ENCODE results near the gene PCP4. TPM values are rescaled to one million over a fixed set of nuclear protein-coding genes. Genes with fewer than 3 reads are reported as not detected.

The PCP4 gene
- total RNA-seq (2014; rRNA removed; shearing (Covaris generic)) = not detected in 2 replicates
- polyA plus RNA-seq (2014; cell fraction: nucleus; rRNA removed) = not detected in 2 replicates

GRCh38 chr21:39867198-39867650 lies at the start of gene PCP4:
Gene PCP4 (plus strand): TSS chr21:39867438. CDS start chr21:39867502, 64 bp downstream.
- DNase-seq (ENCODE audit: extremely low read depth, low read depth) = peak; percentile 12

GRCh38 chr21:39818557-39818956 lies 48.7 kb upstream of the PCP4 start:
- no peak for DNase-seq (ENCODE audit: extremely low read depth, low read depth)

- DNase-seq (ENCODE audit: extremely low read depth, low read depth) = no peak
These were observed 45.2 kb upstream of the PCP4 start for GRCh38 chr21:39822042-39822441.

- no peak for DNase-seq (ENCODE audit: extremely low read depth, low read depth)
These were observed 42.0 kb upstream of the PCP4 start for GRCh38 chr21:39825250-39825649.

- DNase-seq (ENCODE audit: extremely low read depth, low read depth) = no peak
These were observed 32.7 kb upstream of the PCP4 start for GRCh38 chr21:39834543-39834942.

- no peak for DNase-seq (ENCODE audit: extremely low read depth, low read depth)
These were observed 29.3 kb upstream of the PCP4 start for GRCh38 chr21:39837861-39838359.

- no peak for DNase-seq (ENCODE audit: extremely low read depth, low read depth)
These were observed 26.7 kb upstream of the PCP4 start for GRCh38 chr21:39840373-39841097.

- peak; percentile 6 for DNase-seq (ENCODE audit: extremely low read depth, low read depth)
These were observed 24.3 kb upstream of the PCP4 start for GRCh38 chr21:39842741-39843459.

- no peak for DNase-seq (ENCODE audit: extremely low read depth, low read depth)
These were observed 23.8 kb upstream of the PCP4 start for GRCh38 chr21:39843483-39843882.

GRCh38 chr21:39843916-39844315 lies 23.3 kb upstream of the PCP4 start:
- no peak for DNase-seq (ENCODE audit: extremely low read depth, low read depth)

GRCh38 chr21:39845571-39846130 lies 21.6 kb upstream of the PCP4 start:
- DNase-seq (ENCODE audit: extremely low read depth, low read depth) = no peak

- no peak for DNase-seq (ENCODE audit: extremely low read depth, low read depth)
These were observed 19.4 kb upstream of the PCP4 start for GRCh38 chr21:39847877-39848276.

- no peak for DNase-seq (ENCODE audit: extremely low read depth, low read depth)
These were observed 18.1 kb upstream of the PCP4 start for GRCh38 chr21:39849014-39849655.

GRCh38 chr21:39850333-39850732 lies 16.9 kb upstream of the PCP4 start:
- DNase-seq (ENCODE audit: extremely low read depth, low read depth) = no peak

GRCh38 chr21:39851002-39851618 lies 16.1 kb upstream of the PCP4 start:
- DNase-seq (ENCODE audit: extremely low read depth, low read depth) = no peak

- DNase-seq (ENCODE audit: extremely low read depth, low read depth) = no peak
These were observed 15.1 kb upstream of the PCP4 start for GRCh38 chr21:39852021-39852721.

GRCh38 chr21:39852726-39853500 lies 14.3 kb upstream of the PCP4 start:
- no peak for DNase-seq (ENCODE audit: extremely low read depth, low read depth)

GRCh38 chr21:39854572-39854971 lies 12.7 kb upstream of the PCP4 start:
- DNase-seq (ENCODE audit: extremely low read depth, low read depth) = no peak

- no peak for DNase-seq (ENCODE audit: extremely low read depth, low read depth)
These were observed 11.6 kb upstream of the PCP4 start for GRCh38 chr21:39855595-39855994.
